NCI-H82 treated with DMSO at 0.1 percent for 48 hours (cell line): ENCODE measurements around the gene KCNB1.
"Not testable (repeated sequence)": the region's sequence is repeated elsewhere in the genome, so short reads cannot be mapped to it uniquely, and the experiment has no call there.

Experiments used
- DNase-seq: peaks from one replicate; lab custom pipeline; 2025; ENCODE audit not compliant: unreplicated experiment; lab: John Stamatoyannopoulos, UW

The KCNB1 gene

DNA sequence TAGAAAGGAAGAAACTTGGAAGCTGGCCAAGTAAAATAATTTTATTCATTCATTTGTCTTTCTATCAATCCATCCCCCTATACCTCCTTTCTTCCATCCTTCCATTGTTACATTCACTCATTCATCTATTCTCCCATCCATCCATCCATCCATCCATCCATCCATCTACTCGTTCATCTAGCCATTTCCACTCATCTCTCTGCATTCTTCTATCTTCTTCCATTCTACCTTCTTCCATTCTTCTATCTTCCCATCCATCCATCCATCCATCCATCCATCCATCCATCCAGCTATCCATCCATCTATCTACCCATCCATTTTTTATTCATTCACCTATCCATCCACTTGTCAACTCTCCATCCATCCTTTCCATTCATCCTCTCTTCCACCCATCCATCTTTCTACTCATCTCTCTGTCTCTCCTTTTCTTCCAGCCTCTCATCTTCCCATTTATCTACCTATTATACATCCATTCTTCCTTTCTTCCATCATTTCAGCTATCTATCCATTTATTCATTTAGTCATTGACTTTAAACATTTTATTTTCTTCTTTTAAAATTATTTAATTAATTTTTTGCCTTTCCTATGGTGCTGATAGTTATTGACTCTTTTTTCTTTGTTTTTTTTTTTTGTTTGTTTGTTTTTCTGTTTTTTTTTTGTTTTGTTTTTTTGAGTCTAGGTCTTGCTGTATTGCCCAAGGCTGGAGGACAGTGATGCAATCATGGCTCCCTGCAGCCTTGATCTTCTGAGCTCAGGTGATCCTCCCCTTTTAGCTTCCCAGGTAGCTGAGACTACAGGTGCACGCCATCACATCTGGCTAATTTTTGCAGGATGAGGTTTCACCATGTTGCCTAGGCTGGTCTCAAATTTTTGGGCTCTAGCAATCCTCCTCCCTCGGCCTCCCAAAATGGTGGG, 151.5 kb downstream of the KCNB1 start:
- DNase-seq: no peak

GRCh38 chr20:49328790-49329189, 153.7 kb downstream of the KCNB1 start:
- no peak for DNase-seq

- no peak for DNase-seq
Observed at GRCh38 chr20:49326026-49326425, 156.4 kb downstream of the KCNB1 start.

DNA sequence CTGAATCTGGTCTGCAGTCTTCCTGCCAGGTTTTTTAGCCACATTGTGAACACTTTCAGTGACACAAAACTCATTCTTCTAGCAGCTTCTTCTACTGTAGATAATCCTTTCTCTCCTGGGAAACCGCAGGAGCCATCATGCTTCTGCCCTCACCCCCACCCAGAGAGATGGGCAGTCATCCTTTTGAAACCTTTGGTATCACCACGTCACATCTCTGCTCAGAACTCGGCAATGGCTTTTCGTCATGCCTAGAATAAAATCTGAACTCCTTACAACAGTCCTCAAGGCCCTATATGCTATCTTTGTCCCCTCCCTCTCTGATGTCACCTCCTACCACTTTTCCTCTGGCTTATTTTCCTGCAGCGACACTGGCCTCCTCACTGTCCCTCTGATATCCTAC, 158.2 kb downstream of the KCNB1 start:
- DNase-seq: no peak

DNA sequence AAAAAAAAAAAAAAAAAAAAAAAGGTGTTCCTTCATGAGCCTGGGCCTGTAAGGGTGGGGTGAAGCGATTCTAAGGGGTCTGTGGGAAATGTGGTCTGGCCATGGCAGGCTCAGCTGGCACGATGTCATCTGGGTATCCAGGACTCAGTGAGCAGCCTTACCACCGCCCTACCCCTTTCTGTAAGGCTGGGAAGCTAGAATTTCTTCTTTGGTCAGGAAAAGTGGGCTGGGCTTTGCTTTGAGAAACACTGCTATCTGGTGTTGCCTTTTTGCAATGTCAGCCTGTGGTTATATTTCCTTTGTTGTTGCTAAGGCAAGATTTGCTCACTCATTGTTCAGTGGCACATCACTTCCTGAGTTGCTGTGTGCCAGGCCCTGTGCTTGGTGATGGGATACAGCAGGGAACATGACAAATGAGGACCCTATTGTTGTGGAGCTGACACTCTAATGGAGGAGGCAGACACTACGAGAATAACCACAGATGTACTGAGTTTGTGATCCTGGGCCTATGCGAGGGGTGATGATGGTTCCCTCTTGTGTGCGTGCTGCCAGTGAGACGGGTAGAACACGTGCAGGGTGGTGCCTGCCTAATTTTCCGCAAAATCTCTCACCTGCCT, 158.7 kb downstream of the KCNB1 start:
- DNase-seq: no peak

GRCh38 chr20:49320460-49320859, 162.0 kb downstream of the KCNB1 start:
- DNase-seq: no peak

DNA sequence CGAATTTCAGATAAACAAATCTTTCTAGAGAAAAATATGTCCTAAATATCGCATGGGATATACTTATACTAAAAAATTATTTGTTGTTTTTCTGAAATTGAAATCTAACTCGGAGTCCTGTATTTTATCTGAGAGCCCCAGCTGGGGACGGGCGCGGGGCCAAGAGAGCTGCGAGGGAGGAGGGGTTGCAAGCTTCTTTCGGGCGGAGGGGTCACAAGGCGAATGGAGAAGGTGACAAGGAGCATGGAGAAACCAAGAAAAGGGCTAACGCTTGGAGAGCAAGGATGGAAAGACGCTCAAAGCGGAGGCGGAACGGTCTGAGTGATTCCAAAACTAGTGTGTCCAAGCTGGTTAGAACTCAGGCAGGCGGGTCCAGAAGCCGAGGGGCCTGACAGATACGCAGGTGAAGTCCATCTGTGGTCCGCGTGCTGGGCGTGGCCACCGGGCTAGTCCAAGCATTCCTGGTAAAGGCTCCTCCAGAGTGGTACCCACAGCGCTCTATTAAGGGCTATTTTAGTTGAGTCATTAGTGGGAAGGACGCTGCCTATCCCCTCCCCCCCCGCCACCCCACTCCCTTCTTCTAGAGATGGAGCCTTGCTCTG, 163.2 kb downstream of the KCNB1 start:
- DNase-seq: no peak

- no peak for DNase-seq
Observed at GRCh38 chr20:49318430-49319207, 163.8 kb downstream of the KCNB1 start.

GRCh38 chr20:49318091-49318429, 164.4 kb downstream of the KCNB1 start:
- no peak for DNase-seq

DNA sequence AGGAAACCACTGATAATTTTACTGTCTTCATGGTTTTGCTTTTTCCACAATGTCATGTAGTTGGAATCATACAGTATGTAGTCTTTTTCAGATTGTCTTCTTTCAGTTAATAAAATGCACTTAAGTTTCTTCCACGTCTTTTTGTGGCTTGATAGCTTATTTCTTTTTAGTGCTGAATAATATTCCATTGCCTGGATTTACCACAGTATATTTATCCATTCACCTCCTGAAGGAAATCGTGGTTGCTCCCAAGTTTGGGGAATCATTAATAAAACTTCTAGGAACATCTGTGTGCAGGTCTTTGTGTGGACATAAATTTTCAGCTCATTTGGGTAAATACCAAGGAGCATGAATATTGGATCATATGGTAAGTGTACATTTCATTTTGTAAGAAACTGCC, 165.8 kb downstream of the KCNB1 start:
- DNase-seq: no peak

GRCh38 chr20:49315580-49315979, 166.9 kb downstream of the KCNB1 start:
- no peak for DNase-seq

DNA sequence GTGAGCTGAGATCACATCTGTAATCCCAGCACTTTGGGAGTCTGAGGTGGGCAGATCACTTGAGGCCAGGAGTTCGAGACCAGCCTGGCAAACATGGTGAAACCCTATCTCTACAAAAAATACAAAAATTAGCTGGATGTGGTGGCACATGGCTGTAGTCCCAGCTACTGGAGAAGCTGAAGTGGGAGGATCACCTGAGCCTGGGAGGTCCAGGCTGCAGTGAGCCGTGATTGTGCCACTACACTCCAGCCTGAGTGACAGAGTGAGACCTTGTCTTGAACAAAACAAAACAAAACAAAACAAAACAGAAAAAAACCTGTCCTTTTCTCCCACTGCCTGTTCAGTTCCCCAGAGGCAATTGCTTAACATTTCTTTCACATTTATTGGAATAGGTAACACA, 168.4 kb downstream of the KCNB1 start:
- not testable (repeated sequence) for DNase-seq
